Thymus (tissue), 11 donors: ENCODE results near the gene ZNF469. TPM values are rescaled to one million over a fixed set of nuclear protein-coding genes. Genes with fewer than 3 reads are reported as not detected.

ENCODE experiments used
- DNase-seq, 9 donors: peaks; one replicate each; pipeline ENCODE4 v3.0.0-alpha.2; 2013; ENCODE audit warnings: low spot score in 9 of 9, low read depth in 6 of 9, missing footprints in 1 of 9
- H3K27ac ChIP-seq, 2 donors: one replicate each; pipeline ENCODE4 v1.5.1; 2013; ENCODE audit warnings: control low read depth in 1 of 2, low read depth in 1 of 2, low read length in 1 of 2, mild to moderate bottlenecking in 1 of 2, moderate library complexity in 1 of 2
- H3K27me3 ChIP-seq, 2 donors: one replicate each; pipeline ENCODE4 v1.5.1; 2013; ENCODE audit warnings: low read length in 1 of 2; ENCODE audit not compliant: control insufficient read depth in 2 of 2, insufficient read depth in 1 of 2
- H3K36me3 ChIP-seq, 2 donors: one replicate each; pipeline ENCODE4 v1.5.1; 2013; ENCODE audit warnings: low read length in 1 of 2, mild to moderate bottlenecking in 1 of 2, moderate library complexity in 1 of 2; ENCODE audit not compliant: control insufficient read depth in 2 of 2, insufficient read depth in 2 of 2
- H3K4me1 ChIP-seq, 2 donors: one replicate each; pipeline ENCODE4 v1.5.1; 2013; ENCODE audit warnings: low read length in 2 of 2; ENCODE audit not compliant: control insufficient read depth in 2 of 2, insufficient read depth in 2 of 2
- H3K4me3 ChIP-seq, 2 donors: one replicate each; pipeline ENCODE4 v1.5.1; 2013; ENCODE audit warnings: low read length in 2 of 2, control low read depth in 1 of 2, mild to moderate bottlenecking in 1 of 2
- H3K9me3 ChIP-seq, 2 donors: one replicate each; pipeline ENCODE4 v1.5.1; 2013; ENCODE audit warnings: low read length in 1 of 2, mild to moderate bottlenecking in 1 of 2; ENCODE audit not compliant: control insufficient read depth in 2 of 2, insufficient read depth in 1 of 2
- WGBS: extraction: QIAGEN DNeasy Blood & Tissue Kit; methylation state at CpG from one replicate; pipeline ENCODE4 v1.1.7; 2013; 5-methylcytosine and 5-hydroxymethylcytosine counted together
- polyA plus RNA-seq: library from polyadenylated mRNA; stranded (reverse); fragments of 200-250 nt; gene quantifications from one replicate; pipeline ENCODE4 v1.2.3, GENCODE V29; 2013
- total RNA-seq: library from RNA; stranded (reverse); fragments of 120-200 nt; gene quantifications from one replicate; pipeline ENCODE4 v1.2.4, GENCODE V29; 2013
- donor health status: healthy.

The ZNF469 gene
- total and polyA plus RNA-seq, 2 donors = 0.61 to 0.87 TPM

DNA sequence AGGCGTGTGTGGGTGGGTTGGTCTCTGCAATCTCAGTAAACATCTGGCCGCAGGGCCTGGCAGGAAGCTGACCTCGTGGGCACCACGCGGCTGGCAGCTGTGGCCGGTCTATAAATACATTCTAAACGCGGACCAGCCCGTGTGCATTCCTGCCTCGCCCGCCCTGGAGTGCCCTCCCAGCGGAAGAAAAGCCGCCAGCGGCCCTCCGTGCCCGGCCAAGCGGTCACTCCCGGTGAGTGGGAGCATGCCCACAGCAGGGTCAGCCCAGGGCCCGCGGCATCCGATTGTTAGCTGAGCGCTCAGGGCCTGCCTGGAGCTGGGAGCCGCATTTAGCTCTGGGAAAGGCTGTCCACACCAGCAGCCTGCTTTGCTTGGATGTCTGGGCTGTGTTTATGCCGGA lies 10.3 kb downstream of the ZNF469 start:
- no peak for DNase-seq
- 63% methylated on average over 24 of the region's 24 CpGs for WGBS
- no peak overlapping the region for H3K27ac ChIP-seq
- H3K36me3 ChIP-seq = no peaks in the 10 kb centered on the region
- H3K27me3 ChIP-seq = peaks cover 0 to 15% of the 10 kb centered on the region in 2 donors
- no peak overlapping the region for H3K4me3 ChIP-seq
- peaks cover 0 to 1% of the 10 kb centered on the region in 2 donors for H3K9me3 ChIP-seq
- H3K4me1 ChIP-seq = no peaks in the 10 kb centered on the region

- peaks cover 0 to 5% of the 10 kb centered on the region in 2 donors for H3K9me3 ChIP-seq
- H3K27ac ChIP-seq = no peak overlapping the region
- DNase-seq = no peak
- peaks cover 0 to 11% of the 10 kb centered on the region in 2 donors for H3K27me3 ChIP-seq
- no peaks in the 10 kb centered on the region for H3K4me1 ChIP-seq
- 91% methylated on average over 16 of the region's 16 CpGs for WGBS
- no peaks in the 10 kb centered on the region for H3K36me3 ChIP-seq
- H3K4me3 ChIP-seq = no peak overlapping the region
Measured at GRCh38 chr16:88393571-88393970, 10.8 kb downstream of the ZNF469 start.

DNA sequence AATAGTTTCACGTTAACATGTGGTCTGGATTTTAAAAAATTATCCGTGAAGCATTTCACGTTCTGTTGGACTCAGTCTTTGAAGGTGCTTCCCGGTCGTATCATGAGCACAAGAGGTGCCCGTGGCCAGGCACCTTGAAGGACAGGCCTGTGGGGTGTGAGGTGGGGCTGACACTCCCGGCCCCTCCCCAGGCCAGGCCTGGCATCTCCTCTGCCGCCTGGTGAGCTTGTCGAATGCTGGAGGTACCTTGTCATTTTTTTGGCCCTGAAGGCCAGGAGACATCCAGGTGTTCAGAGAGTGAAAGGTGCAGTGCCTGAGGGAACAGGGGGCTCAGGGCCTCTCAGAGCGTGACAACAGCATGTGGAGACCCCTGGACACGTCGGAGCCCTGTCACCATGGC lies 11.7 kb downstream of the ZNF469 start:
- no peak for DNase-seq
- no peak overlapping the region for H3K4me3 ChIP-seq
- peaks cover 0 to 5% of the 10 kb centered on the region in 2 donors for H3K9me3 ChIP-seq
- H3K27ac ChIP-seq = no peak overlapping the region
- H3K4me1 ChIP-seq = no peaks in the 10 kb centered on the region
- peaks cover 0 to 11% of the 10 kb centered on the region in 2 donors for H3K27me3 ChIP-seq
- no peaks in the 10 kb centered on the region for H3K36me3 ChIP-seq
- 92% methylated on average over 12 of the region's 12 CpGs for WGBS

DNA sequence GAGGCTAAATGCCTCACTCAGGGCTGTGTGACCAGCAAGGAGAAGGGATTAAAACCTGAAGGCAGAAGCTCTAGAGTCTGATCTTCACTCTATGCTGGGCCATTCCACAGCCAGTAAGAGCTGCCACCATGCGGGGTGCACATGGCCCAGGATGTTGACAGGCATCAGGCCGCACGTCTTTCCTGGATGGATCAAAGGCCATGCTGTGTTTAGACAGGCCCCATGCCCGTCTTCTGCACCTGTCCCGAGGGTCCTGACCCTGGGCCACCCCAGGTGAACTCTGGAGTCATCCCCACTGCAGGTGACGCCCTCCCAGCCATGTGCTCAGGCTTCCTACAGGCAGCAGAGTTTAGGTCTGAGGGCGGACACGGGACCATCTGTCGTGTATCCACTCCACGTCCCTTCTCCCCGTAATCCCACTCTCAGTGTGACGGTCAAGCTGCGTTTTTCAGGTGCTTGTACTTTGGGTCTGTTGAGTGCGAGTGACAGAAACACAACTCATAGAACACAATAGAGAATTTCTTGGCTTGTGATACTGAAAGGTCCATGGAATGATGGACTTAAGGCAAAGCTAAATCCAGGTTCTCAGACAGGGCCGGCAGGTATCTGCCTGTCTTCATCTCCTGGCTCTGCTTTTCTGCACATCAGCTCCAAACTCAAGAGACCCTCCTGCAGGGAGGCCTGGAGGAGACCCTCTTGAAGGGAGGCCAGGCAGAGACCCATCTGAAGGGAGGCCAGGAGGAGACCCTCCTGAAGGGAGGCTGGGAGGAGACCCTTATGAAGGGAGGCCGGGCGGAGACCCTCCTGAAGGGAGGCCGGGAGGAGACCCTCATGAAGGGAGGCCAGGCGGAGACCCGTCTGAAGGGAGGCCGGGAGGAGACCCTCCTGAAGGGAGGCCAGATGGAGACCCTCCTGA lies 13.2 kb downstream of the ZNF469 start:
- H3K4me3 ChIP-seq = no peak overlapping the region
- peaks cover 0 to 5% of the 10 kb centered on the region in 2 donors for H3K9me3 ChIP-seq
- H3K36me3 ChIP-seq = no peaks in the 10 kb centered on the region
- H3K27ac ChIP-seq = no peak overlapping the region
- peaks cover 0 to 7% of the 10 kb centered on the region in 2 donors for H3K27me3 ChIP-seq
- H3K4me1 ChIP-seq = no peaks in the 10 kb centered on the region
- 98% methylated on average over 21 of the region's 21 CpGs for WGBS
- DNase-seq = no peak

- 96% methylated on average over 20 of the region's 20 CpGs for WGBS
- H3K36me3 ChIP-seq = no peaks in the 10 kb centered on the region
- no peaks in the 10 kb centered on the region for H3K4me1 ChIP-seq
- peaks cover 0 to 5% of the 10 kb centered on the region in 2 donors for H3K9me3 ChIP-seq
- no peaks in the 10 kb centered on the region for H3K27me3 ChIP-seq
- no peak for DNase-seq
- H3K4me3 ChIP-seq = no peak overlapping the region
- H3K27ac ChIP-seq = no peak overlapping the region
Measured at GRCh38 chr16:88398170-88398873, 15.6 kb downstream of the ZNF469 start.

- Histone ChIP-seq H3K27ac (no peak overlapping the region), H3K4me1 (no peaks in the 10 kb centered on the region), H3K4me3 (no peak overlapping the region), H3K9me3 (peaks cover 0 to 5% of the 10 kb centered on the region in 2 donors), H3K27me3 (no peaks in the 10 kb centered on the region), H3K36me3 (no peaks in the 10 kb centered on the region)
- DNase-seq = no peak
- WGBS = 89% methylated on average over 8 of the region's 8 CpGs
Measured at GRCh38 chr16:88398874-88399178, 16.1 kb downstream of the ZNF469 start.

DNA sequence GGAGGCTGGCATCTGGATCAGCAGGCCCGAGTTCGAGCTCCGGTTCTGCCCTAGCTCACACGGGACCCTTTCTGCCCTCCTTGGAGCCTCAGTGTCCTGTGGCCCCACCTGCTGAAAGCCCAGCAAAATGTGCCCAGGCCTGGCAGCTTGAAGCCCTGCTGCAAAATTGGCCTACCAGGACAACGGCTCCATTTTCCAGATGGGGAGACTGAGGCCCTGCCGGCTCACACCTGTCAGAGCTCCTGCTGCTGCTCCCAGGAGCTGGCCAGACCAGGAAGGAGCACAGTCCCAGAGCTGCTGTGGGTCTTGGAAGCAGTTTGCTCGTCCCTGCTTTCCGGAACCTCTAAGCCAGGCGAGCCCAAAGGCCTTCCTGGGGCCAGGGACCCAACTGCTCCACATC lies 17.4 kb downstream of the ZNF469 start:
- WGBS = 97% methylated on average over 9 of the region's 9 CpGs

DNA sequence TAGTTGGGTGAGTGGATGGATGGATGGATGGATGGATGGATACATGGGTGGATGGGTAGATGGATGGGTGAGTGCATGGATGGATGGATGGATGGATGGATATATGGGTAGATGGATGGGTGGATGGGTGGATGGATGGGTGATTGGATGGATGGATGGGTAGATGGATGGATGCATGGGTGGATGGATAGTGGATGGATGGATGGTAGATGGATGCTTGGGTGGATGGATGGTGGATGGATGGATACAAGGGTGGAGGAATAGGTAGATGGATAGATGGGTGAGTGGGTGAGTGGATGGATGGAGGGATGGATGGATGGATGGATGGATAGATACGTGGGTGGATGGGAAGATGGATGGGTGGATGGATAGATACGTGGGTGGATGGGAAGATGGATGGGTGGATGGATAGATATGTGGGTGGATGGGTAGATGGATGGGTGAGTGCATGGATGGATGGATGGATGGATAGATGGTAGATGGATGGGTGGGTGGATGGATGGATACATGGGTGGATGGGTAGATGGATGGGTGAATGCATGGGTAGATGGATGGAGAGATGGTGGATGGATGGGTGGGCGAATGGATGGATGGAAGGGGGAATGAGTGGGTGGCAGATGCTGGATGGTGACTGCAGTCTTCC lies 19.0 kb downstream of the ZNF469 start:
- no peaks in the 10 kb centered on the region for H3K36me3 ChIP-seq
- H3K4me1 ChIP-seq = peaks cover 0 to 4% of the 10 kb centered on the region in 2 donors
- no peak overlapping the region for H3K27ac ChIP-seq
- no peak for DNase-seq
- H3K9me3 ChIP-seq = peaks cover 0 to 5% of the 10 kb centered on the region in 2 donors
- WGBS = 94% methylated on average over 3 of the region's 3 CpGs
- H3K27me3 ChIP-seq = no peaks in the 10 kb centered on the region
- H3K4me3 ChIP-seq = no peak overlapping the region

More for the DNA sequence above, 17.4 kb downstream of the ZNF469 start:
- DNase-seq = no peak
- H3K36me3 ChIP-seq = no peaks in the 10 kb centered on the region
- peaks cover 0 to 5% of the 10 kb centered on the region in 2 donors for H3K9me3 ChIP-seq
- no peak overlapping the region for H3K27ac ChIP-seq
- peaks cover 0 to under 1% of the 10 kb centered on the region in 2 donors for H3K4me1 ChIP-seq
- no peak overlapping the region for H3K4me3 ChIP-seq
- H3K27me3 ChIP-seq = no peaks in the 10 kb centered on the region
